HUES64 (cell line): ENCODE data around the gene DNASE1.

Experiments used
- H3K27ac ChIP-seq: 2 replicates; pipeline ENCODE4 v1.7.0; 2013; ENCODE audit warnings: low read depth, low read length, inconsistent platforms
- H3K27me3 ChIP-seq: 2 replicates; pipeline ENCODE4 v1.6.1; 2013; ENCODE audit warnings: mild to moderate bottlenecking, low read length; ENCODE audit not compliant: insufficient read depth
- H3K36me3 ChIP-seq: 2 replicates; pipeline ENCODE4 v1.6.1; 2013; ENCODE audit warnings: mild to moderate bottlenecking, low read length; ENCODE audit not compliant: insufficient read depth
- H3K4me1 ChIP-seq: 2 replicates; pipeline ENCODE4 v1.6.1; 2013; ENCODE audit warnings: mild to moderate bottlenecking, low read length, moderate library complexity; ENCODE audit not compliant: insufficient read depth
- H3K4me3 ChIP-seq: 2 replicates; pipeline ENCODE4 v1.5.1; 2013; ENCODE audit warnings: mild to moderate bottlenecking, low read length, moderate library complexity
- H3K9ac ChIP-seq: 2 replicates; pipeline ENCODE4 v1.6.1; 2013; ENCODE audit warnings: mild to moderate bottlenecking, low read depth, low read length
- H3K9me3 ChIP-seq: 2 replicates; pipeline ENCODE4 v1.6.1; 2013; ENCODE audit warnings: low read depth, low read length; ENCODE audit not compliant: insufficient read depth
- WGBS: fragments of 150-250, 120-280 bp; methylation state at CpG from one replicate; pipeline ENCODE4 v1.1.7; 2013; ENCODE audit warnings: missing lambda C conversion rate; 5-methylcytosine and 5-hydroxymethylcytosine counted together

The DNASE1 gene

GRCh38 chr16:3706253-3707012 is 51.9 kb downstream of the DNASE1 start:
- 93% methylated on average over 8 of the region's 10 CpGs for WGBS
- Histone ChIP-seq H3K27ac (no peak overlapping the region), H3K27me3 (no peaks in the 10 kb centered on the region), H3K9ac (no peak overlapping the region), H3K36me3 (peaks cover 13% of the 10 kb centered on the region), H3K4me1 (no peaks in the 10 kb centered on the region), H3K4me3 (no peak overlapping the region), H3K9me3 (no peaks in the 10 kb centered on the region)
